ENCODE measurements around the gene BMP2K.
"Not testable (repeated sequence)": the region's sequence is repeated elsewhere in the genome, so short reads cannot be mapped to it uniquely, and the experiment has no call there.

DNA sequence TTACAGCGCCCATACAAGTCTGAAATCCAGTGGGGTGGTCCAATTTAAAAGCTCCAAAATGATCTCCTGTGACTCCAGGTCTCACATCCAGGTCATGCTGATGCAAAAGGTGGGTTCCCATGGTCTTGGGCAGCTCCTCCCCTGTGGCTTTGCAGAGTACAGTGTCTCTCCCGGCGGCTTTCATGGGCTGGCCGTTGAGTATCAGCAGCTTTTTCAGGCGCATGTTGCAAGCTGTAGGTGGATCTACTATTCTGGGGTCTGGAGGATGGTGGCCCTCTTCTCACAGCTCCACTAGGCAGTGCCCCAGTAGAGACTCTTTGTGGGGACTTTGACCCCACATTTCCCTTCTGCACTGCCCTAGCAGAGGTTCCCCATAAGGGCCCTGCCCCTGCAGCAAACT lies 92.6 kb downstream of the BMP2K start:
- TF ChIP-seq, protein P1, sequence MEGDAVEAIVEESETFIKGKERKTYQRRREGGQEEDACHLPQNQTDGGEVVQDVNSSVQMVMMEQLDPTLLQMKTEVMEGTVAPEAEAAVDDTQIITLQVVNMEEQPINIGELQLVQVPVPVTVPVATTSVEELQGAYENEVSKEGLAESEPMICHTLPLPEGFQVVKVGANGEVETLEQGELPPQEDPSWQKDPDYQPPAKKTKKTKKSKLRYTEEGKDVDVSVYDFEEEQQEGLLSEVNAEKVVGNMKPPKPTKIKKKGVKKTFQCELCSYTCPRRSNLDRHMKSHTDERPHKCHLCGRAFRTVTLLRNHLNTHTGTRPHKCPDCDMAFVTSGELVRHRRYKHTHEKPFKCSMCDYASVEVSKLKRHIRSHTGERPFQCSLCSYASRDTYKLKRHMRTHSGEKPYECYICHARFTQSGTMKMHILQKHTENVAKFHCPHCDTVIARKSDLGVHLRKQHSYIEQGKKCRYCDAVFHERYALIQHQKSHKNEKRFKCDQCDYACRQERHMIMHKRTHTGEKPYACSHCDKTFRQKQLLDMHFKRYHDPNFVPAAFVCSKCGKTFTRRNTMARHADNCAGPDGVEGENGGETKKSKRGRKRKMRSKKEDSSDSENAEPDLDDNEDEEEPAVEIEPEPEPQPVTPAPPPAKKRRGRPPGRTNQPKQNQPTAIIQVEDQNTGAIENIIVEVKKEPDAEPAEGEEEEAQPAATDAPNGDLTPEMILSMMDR (IDR thresholded peaks at IDR 0.05; ENCODE audit: low read depth, low read length, poor library complexity, severe bottlenecking), result not testable (repeated sequence)
- TF ChIP-seq EZH2phosphoT487 (IDR thresholded peaks at IDR 0.05; ENCODE audit: borderline replicate concordance, low read length), result not testable (repeated sequence)

All from DOHH2 (cell line).